ENCODE results near the gene PRMT3.
"Not testable (repeated sequence)": the region's sequence is repeated elsewhere in the genome, so short reads cannot be mapped to it uniquely, and the experiment has no call there.

PRMT3 gene

DNA sequence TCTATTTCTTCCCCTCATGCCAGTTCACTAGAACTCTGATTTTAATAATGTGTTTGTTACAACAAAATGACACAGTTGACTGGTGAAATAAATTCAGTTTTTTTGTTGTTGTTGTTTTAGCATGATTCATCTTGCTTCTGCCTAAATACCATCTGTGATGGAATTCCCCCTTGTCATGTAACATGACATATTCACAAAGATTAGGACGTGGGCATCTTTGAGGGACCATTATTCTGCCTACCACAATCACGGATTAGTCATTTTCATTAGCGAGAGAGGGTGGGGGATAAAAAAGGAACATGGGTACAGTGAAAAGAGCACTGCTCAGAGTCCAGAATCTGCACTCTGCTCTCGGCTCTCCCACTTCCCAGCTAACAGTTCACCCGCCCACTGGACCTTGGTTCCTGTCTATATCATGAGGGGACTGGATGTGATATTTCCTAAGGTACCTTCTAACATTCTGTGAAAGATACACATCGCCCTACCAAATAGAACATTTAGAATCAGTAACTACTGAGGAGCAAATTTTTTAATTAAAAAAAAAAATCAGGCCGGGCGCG, 12.7 kb upstream of the PRMT3 start:
- no peak for DNase-seq (ENCODE audit: low spot score)

DNA sequence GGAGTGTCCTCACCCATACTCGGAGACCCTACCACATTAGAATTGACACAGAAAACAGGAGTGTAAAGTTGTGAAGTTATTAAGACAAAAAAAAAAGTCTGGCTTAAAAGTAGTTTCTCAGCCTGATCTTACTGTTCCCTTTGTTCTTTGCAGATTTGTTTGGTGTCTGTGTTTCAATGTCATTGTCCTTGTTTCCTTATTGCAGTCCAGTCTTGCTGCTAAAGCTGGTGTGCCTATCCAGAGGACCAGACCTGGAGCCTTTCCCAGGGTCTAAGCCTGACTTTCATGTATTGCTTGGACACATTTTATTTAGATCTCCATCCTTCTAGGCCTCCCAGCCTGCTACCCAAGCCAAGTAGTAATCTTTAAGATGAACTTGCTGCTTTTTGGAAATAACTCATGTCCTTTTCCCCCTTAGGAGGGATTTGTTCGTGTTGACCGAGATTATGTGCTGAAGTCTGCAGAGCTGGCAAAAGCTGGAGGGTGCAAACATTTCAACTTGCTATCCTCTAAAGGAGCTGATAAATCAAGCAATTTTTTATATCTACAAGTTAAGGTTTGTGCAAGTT, 11.3 kb upstream of the PRMT3 start:
- no peak for DNase-seq (ENCODE audit: low spot score)

DNA sequence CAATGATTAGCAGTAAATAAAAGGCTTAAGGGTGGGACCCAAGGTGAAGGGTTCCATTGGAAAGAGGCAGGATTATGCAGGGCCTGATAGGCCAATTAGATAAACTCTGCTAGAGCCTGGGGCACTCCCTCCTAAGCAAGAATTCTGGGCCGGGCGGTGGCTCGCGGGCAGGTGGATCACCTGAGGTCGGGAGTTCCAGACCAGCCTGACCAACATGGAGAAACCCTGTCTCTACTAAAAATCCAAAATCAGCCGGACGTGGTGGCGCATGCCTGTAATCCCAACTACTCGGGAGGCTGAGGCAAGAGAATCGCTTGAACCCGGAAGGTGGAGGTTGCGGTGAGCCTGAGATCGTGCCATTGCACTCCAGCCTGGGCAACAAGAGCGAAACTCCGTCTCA, 1.5 kb upstream of the PRMT3 start:
- not testable (repeated sequence) for DNase-seq (ENCODE audit: low spot score)

DNA sequence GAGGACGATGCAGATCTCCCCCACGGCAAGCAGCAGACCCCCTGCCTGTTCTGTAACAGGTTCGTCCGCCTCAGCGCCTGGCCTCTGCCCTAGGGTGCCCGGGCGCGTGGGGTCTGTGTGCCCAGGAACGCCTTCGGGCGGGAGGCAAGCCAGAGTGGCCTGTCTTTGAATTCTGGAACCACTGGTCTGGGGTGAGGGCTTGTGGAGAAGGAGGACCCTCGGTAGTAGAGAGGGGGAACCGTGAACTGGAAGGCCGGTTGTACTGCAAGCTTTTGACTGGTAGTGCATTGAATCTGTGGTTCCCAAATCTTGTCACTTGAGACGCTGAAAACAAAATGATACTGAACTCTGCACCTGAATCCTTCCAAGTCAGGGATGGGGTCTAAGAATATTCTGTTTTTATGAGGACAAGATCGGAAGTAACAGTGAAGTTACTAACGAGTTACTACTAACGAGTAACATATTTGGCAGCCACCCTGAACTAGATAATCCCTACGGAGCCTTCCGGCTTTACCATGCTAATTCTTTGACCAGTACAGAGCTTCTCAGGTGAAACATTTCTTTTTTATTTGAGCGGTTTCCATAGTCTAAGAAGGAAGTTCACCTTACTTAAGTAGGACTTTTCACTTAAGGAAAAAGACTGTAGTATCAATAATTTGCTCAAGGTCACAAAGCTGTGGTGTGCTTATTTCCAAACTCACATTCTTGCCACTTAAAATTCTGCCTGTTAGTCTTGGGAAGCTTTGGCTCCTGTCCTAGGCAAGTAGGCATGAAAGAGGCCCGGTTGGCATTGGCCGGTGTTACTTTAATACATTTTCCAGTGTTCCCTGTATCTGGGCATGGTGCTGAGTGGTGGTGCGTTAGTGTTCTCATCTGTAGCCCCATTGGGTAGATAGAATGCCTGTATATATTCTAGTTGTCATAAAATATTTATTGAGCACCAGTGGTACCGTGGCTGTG, 860 bp downstream of the PRMT3 start:
- DNase-seq (ENCODE audit: low spot score), result peak; percentile 29

DNA sequence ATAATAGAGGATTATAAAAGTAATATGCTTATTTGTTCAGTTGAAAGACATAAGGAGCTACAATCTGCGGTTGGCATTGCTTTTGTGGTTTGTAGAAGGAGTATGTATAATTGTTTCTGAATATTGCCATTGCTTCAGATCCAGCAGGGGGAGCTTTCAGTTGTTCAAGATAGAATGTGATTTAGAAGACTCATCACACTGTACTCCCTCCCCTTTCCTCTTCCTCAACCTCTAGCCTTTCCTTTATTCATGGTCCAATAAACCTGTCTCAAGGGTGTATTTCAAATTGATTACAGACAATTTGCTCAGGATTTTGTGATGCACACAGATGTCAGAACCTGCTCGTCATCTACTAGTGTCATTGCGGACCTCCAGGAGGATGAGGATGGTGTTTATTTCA, 9.8 kb downstream of the PRMT3 start:
- peak; percentile 72 for DNase-seq (ENCODE audit: low spot score)

DNA sequence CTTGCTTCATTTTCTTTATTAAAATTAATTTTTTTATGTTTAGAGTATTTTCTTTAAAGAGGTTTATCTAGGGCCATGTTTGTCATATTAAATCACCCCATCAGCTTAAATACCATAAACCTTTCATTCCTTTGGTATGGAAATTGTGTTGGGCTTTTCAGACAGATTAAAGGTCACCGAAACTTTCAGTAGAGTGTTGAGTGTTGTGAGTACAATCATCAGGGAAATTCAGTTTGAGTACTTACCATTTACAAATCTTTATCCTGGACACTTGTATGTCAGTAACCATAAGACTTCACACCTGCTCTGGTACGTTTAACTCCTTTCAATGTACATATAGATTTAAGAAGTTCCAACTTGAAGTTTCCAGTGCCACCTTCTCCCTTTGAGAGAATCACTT, 12.0 kb downstream of the PRMT3 start:
- DNase-seq (ENCODE audit: low spot score), result no peak

DNA sequence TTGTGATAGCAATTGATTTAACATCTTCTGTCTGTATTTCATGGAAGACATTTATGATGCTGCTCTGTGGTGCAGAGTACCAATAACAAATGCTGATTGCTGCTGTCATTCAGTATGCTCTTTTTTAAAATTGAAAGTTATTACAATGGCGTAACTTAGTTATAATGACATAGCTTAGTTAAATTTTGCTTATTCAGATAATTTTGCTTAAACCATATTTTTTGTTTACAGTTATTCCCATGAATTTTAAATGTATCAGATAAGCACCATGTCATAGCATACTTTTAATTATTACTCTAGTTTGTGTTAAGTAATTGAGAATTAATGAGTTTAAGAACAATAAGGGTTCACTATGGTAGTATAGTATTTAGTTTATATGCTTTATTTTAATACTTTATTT, 15.5 kb downstream of the PRMT3 start:
- no peak for DNase-seq (ENCODE audit: low spot score)

DNA sequence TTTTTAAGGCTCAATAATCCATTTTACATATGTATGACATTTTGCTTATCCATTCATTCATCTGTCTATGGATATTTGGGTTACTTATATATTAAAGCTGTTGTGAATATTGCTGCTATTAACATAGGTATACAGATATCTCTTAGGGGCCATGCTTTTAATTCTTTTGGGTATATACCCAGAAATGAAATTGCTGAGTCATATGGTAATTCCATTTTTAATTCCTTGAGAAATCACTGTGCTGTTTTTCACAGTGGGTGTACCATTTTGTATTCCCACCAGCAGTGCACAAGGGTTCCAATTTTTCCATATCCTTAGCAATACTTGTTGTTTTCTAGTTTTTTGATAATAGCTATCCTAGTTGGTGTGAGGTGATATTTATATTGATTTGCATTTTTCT, 19.0 kb downstream of the PRMT3 start:
- no peak for DNase-seq (ENCODE audit: low spot score)

DNA sequence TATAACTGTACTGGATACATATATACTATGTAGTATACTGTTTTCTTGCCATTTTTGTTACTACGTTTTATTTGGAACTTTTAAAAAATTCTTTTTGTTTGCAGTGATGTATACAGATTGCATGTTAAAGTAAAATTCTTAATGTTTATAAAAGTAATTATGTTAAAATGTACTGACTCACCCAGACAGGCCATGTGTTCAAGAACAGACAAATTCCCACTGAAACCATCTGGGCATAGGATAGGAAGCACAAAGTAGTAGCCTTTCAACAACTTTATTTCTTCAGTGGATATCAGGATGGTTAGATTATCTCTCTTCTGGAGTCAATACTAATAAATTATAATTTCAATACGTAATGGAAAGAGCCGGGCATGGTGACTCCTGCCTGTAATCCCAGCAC, 19.8 kb downstream of the PRMT3 start:
- DNase-seq (ENCODE audit: low spot score), result no peak

DNA sequence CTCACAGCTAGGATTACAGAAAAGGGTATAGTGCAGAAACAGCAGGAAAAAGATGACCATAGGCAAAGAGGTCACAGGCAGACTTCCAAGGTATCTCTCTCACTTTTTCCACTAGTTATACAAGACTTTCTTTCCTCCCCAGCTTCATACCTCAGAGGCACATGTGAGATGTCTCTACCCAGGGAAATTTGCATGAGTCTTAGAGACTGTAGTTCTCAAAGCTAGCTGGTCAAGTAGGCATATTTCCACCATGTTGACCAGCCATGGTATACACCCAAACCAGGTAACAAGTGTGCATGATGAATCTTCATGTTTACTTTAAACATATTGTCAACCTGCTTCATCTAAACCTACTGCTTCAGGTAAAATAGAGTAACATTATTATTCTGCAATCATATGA, 27.9 kb downstream of the PRMT3 start:
- no peak for DNase-seq (ENCODE audit: low spot score)

DNA sequence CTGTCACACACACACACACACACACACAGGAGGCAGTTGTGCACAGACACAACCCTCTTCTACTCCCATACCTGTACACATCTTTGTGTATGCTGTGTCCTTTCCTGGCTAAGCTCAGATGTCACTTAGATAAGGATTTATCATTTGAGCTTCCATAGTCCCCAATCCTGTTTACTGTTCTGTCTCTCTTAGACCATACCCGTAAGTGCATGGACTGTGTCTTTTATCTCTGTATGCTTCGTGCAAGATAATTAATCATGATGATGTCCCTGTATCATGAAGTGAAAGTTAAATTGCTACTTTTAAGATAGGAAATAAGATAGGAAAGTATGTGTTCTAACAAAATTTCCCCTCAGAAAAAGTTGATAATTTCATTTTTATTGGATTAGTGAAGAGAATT, 30.3 kb downstream of the PRMT3 start:
- DNase-seq (ENCODE audit: low spot score), result no peak

DNA sequence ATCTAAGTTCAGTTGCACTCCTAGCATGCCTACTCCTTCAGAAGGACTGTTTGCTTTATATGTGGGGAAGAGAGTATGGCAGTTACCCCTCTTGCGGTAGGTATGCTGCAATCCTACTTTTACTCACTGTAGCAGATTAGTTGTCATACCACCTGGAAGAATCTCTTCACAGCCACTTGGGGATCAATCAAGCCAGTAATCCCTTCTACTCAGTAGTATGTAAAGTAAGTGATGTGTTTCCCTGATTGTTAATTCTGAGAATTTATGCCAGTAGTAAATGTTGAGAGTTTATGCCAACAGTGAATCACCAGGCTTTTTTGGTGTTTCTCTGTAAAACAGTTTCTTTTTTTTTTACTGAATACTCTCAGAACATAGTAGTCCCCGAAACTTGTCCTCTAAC, 34.4 kb downstream of the PRMT3 start:
- DNase-seq (ENCODE audit: low spot score), result no peak

DNA sequence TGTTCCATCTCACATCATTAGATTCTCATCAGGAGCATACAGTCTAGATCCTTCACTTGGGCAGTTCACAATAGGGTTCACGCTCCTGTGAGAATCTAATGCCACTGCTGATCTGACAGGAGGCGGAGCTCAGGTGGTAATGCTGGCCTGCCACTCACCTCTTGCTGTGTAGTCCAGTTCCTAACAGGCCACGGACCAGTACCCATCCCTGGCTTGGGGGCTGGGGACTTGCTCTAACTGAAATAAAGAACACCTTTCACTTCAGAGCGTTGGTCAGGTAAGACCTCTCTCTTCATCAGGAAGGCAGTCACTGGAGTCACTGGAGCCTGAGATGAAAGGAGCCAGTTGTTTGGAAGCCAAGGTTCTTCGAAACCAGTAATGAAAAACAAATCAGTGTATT, 41.7 kb downstream of the PRMT3 start:
- no peak for DNase-seq (ENCODE audit: low spot score)

DNA sequence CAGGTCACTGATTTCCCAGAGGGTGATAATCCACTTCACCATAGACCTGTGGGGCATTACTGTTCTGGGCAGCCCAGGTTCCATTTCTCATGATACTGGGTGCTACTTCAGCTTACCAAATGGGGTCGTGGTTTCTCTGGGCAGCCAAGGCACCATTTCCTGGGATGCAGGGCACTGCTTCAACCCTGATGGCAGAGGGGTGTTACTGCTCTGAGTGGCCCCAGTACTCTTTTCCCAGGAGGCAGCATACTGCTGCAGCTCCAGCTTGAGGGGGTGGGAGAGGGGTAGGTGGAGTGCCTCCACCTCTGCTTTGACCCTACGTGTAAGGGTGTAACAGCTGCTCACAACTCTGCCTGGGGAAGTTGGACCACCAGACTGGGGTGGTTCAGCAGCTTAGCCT, 51.1 kb downstream of the PRMT3 start:
- no peak for DNase-seq (ENCODE audit: low spot score)

DNA sequence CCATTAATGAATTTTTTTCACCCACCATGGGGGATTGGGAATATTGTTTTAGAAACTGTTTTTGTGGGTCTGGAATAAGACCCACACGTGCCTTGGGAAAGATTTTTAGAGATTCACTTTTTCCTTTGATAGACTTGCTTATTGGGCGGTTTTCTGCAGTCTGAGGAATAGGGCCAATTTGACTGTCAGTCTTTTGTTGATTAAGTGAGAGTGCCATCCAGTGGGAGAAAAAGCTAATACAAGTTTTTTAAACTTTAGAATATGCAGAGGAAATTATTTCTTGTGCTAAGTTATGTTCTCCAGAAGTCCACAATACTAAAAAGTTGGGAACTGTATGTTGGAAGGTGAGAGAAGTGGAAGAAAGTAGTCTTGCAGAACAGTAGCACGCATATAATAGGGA, 56.1 kb downstream of the PRMT3 start:
- DNase-seq (ENCODE audit: low spot score), result peak; percentile 77

DNA sequence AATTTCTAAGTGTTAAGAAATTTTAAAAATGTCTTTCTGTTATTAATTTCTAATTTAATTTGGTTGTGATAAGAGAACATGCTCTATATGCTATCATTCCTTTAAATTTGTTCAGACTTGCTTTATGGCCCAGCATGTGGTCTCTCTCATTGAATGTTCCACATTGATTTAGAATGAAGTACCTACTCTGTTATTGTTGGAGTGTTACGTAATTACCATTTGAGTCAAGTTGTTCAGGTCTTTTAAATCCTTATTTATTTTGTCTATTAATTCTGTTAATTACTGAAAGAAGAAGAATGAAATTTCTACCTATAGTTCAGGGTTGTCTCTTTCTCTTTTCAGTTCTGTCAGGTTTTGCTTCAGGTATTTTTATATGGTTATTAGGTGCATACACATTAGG, 57.0 kb downstream of the PRMT3 start:
- DNase-seq (ENCODE audit: low spot score), result no peak

DNA sequence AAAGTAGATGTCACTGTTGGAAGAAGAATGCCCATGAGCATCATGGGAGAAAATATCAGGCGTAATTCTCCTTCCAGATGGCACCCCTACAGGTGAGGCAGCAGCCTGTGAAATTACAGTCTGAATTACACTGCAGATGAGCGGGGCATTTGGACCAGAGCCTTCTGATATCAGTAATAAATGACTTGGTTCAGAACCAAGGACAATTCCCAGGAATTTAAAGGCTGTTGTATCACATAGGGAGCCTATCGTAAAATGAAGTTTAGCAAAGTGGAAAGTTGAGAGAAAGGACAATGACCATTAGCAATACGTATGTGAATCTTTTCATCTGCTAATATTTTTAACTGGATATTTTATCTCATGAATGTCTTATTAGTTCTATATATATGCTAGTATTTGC, 61.3 kb downstream of the PRMT3 start:
- DNase-seq (ENCODE audit: low spot score), result no peak

DNA sequence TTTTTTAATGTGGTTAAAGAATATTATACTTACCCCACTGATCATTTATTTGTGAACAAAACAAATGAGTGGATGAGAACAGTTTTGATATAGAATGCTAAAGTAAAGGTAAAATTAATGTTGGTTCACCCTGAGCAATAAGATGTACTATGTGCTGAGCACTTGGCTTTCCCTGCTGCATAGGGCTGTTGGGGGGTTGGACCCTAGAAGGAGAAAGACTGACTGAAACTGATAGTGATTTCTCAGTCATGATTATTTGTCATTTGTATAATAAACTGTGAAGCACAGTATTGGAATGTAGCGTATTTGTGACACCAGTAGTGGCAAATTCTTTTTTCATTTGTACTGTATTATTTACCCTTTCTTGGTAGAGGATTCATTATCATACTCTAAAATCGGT, 63.3 kb downstream of the PRMT3 start:
- DNase-seq (ENCODE audit: low spot score), result no peak

DNA sequence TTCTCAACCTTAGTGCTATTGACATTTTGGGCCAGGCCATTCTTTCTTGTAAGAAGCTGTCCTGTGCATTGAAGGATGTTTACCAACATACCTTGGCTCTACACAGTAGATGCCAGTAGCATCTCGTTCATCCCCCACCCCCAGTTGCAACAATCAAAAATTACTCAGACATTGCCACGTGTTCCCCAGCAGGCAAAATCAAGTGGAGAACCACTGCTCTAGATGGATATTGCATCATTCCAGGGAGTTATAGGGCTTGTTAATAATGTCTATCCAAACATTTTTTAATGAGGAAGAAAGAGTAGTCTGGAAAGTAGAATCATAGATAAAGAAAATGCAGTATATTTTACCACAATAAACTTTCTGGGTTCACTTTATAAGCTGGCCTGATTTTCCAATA, 64.1 kb downstream of the PRMT3 start:
- no peak for DNase-seq (ENCODE audit: low spot score)

DNA sequence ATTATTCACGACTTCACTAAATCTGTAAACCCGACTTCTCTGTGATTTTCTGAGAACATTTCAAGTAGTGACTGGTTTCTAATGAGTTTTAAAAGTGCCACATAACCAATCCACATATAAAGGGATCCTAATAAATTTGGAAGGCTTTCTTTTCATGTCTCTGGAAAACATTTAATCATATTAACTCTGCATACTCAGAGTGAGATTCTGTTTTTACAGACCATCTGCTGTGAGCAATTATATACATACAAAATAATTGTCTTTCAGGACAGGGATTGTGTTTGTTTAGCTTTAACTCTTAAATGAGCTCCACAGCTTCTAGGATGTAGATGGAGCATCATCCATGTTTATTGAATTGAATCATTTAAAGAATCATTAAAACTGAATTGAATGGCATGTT, 65.1 kb downstream of the PRMT3 start:
- no peak for DNase-seq (ENCODE audit: low spot score)

DNA sequence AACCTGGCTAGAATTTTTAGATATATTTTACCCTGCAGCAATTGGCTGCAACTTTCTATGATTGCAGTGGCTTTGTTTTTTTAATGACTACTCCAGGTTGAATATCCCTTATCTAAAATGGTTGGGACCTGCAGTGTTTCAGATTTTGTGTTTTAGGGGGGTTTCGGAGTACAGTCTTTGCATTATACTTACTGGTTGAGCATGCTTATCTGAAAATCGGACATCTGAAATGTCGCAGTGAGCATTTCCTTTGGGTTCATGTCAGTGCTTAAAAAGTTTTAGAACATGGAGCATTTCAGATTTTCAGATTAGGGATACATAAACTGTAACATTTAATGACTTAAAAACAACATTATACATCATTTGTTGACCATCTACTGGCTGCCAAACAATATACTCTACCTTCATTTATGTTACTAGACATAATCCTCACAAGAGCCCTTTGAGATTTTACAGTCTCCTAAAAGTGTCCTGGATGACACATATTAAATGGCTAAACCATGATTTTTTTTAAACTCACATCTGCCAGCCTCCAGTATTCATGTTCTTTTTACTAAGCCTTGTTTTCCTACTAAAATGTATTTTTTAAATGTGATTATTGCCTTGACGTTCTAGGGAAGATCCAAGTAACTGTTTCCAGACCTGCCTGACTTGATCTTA, 66.3 kb downstream of the PRMT3 start:
- no peak for DNase-seq (ENCODE audit: low spot score)

DNA sequence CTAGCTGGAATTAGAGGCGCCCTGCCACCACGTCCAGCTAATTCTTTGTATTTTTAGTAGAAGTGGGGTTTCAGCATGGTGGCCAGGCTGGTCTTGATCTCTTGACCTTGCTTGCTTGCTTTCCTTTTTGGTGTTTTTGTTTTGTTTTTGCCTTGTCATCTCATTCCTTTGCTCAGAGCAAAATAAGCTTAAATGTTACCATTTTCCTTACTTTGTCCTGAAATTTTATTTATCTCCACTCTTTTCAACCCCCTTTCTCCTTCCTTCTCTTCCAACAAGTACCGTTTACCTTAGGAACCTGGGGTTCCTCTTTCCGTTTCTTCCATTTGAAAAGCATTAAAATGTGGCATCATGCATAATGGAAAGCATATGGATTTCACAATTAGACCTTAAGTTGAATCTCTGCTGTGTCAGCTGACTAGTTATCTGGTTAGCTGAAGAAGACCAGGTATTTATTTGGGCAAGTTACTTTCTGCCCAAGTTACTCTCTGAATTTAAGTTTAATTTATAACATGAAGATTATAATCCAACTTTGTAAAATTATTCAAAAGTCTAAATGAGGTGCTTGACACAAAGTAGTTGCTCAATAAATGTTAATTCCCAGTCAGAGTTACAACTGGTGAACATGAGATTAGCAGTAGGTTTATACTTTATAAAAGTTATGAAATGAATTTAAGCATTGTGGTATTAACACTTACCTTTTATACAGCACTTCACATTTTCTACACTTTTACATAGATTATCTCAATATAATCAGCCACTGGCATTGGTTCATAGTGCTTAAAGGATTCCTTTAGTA, 69.7 kb downstream of the PRMT3 start:
- DNase-seq (ENCODE audit: low spot score), result peak; percentile 34
